Measurements from ENCODE around the gene REPIN1. TPM values are rescaled to one million over a fixed set of nuclear protein-coding genes. Genes with fewer than 3 reads are reported as not detected.

The REPIN1 gene
- total RNA-seq, 4 donors from 2014 or later = 66.8 to 143 (median 97.7) TPM

DNA sequence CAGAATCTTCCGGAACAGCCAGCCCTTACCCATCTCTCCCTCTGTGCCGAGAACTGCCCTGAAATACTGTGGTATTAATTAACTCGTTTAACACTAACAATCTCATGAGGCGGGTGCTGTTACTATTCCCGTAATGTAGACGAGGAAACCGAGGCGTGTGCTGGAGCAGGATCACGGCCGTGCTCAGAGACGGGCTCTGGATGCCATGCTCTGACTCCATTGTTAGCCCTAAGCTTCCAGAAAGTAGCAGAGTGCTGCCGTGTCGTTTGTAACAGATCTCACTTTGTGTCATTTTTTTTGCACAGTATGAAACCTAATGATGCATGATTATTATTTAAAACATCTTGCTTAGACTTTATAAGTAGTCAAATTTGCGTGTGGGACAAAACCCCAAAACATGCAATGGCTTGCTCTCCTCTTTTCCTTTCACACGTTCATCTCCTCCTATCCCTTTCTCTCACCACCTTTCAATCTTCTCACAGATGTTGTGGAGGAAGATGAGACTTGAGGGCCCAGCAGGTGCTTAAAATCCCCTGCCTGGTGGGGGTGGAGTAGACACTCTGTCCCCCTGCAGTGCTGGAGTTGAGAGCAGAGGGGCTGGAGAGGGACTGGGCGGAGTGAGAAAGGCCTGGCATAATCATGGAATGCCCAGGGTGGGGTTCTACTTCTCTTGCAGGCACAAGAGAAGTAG, 44.8 kb upstream of the REPIN1 start:
- DNase-seq (ENCODE audit: extremely low spot score) = no peak
- no peaks in the 10 kb centered on the region for H3K9me3 ChIP-seq
- H3K27ac ChIP-seq (replicated peaks in 1 of 4) = peak overlapping the region; percentile 85 to 91 (median 88)
- TF ChIP-seq, protein P1, sequence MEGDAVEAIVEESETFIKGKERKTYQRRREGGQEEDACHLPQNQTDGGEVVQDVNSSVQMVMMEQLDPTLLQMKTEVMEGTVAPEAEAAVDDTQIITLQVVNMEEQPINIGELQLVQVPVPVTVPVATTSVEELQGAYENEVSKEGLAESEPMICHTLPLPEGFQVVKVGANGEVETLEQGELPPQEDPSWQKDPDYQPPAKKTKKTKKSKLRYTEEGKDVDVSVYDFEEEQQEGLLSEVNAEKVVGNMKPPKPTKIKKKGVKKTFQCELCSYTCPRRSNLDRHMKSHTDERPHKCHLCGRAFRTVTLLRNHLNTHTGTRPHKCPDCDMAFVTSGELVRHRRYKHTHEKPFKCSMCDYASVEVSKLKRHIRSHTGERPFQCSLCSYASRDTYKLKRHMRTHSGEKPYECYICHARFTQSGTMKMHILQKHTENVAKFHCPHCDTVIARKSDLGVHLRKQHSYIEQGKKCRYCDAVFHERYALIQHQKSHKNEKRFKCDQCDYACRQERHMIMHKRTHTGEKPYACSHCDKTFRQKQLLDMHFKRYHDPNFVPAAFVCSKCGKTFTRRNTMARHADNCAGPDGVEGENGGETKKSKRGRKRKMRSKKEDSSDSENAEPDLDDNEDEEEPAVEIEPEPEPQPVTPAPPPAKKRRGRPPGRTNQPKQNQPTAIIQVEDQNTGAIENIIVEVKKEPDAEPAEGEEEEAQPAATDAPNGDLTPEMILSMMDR (IDR thresholded peaks at IDR 0.05) = no peak
- no peak for TF ChIP-seq POLR2A (IDR thresholded peaks at IDR 0.05; ENCODE audit: low read depth)
- no peak for TF ChIP-seq POLR2AphosphoS5 (IDR thresholded peaks at IDR 0.05)
- TF ChIP-seq EP300 (IDR thresholded peaks at IDR 0.05) = no peak
- H3K4me1 ChIP-seq = peaks cover 0 to 34% (median 29%) of the 10 kb centered on the region in 4 donors
- WGBS = 14% methylated on average over 16 of the region's 16 CpGs
- no peaks in the 10 kb centered on the region for H3K27me3 ChIP-seq
- H3K36me3 ChIP-seq = peaks cover 0 to 35% (median 10%) of the 10 kb centered on the region in 4 donors
- H3K4me3 ChIP-seq = peak overlapping the region; percentile 80 to 97 (median 88)
- intact Hi-C loops (cut with DNase I) = no loop called here

DNA sequence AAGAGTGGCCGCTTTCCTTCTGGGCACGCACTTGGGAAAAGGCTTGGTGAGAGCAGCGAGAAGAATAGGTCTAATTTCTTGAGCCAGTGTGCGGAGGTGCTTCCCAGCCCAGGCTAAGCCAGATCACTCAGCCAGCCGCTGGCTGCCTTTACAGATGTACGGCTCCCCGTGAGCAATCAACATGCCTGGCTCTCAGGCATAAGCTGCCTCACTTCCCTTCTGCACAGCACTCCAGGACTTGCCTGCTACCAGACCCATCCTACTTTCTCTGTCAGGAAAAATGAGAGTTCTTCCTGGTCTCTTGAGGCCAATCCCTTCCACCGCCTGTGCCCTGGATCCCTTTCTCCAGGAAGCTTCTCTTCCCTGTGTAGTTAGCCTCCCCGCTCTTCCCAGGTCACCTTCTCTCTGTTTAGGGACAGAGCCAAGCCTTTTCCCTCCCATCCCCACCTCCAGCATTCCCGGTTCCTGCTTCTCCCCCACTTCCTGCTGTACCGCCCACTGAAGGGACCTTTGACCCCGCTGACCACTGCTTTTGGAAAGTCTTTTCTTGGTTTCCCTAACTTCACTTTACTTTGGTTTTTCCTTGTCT, 44.2 kb upstream of the REPIN1 start:
- Histone ChIP-seq H3K4me3 (peak overlapping the region in 3 of 4 donors; percentile 80 to 97 (median 87)), H3K4me1 (peaks cover 0 to 34% (median 29%) of the 10 kb centered on the region in 4 donors), H3K36me3 (peaks cover 0 to 41% (median 13%) of the 10 kb centered on the region in 4 donors), H3K9me3 (no peaks in the 10 kb centered on the region), H3K27me3 (no peaks in the 10 kb centered on the region), H3K27ac (replicated peaks in 1 of 4) (peak overlapping the region; percentile 85 to 91 (median 88))
- WGBS = 76% methylated on average over 12 of the region's 12 CpGs
- DNase-seq (ENCODE audit: extremely low spot score) = no peak
- TF ChIP-seq, protein P1 (IDR thresholded peaks at IDR 0.05) = no peak
- no peak for TF ChIP-seq EP300 (IDR thresholded peaks at IDR 0.05)
- TF ChIP-seq POLR2AphosphoS5 (IDR thresholded peaks at IDR 0.05) = no peak
- TF ChIP-seq POLR2A (IDR thresholded peaks at IDR 0.05; ENCODE audit: low read depth) = no peak
- intact Hi-C loops (cut with DNase I) = no loop called here

DNA sequence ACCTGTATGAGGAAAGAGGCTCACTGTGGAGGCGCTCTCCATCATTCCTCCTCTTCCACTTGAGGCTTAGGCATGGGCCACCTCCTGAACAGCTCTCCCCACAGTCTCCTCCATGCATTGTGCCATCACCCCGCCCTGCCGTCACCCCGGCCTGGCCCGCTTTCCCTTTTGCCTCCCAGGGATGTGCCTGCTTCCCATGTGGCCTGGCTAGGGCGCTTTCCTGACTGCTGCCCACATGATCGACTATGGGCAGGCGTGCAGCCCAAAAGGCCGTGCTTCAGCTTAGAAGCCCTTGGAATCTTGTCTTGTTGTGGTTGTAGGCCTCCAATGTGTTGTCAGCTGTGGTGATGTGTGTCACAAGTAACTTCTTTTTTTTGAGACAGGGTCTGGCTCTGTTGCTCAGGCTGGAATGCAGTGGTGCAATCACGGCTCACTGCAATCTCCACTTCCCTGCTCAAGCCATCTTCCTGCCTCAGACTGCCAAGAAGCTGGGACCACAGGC, 43.5 kb upstream of the REPIN1 start:
- intact Hi-C loops (cut with DNase I) = no loop called here
- 79% methylated on average over 10 of the region's 10 CpGs for WGBS
- no peak for DNase-seq (ENCODE audit: extremely low spot score)

DNA sequence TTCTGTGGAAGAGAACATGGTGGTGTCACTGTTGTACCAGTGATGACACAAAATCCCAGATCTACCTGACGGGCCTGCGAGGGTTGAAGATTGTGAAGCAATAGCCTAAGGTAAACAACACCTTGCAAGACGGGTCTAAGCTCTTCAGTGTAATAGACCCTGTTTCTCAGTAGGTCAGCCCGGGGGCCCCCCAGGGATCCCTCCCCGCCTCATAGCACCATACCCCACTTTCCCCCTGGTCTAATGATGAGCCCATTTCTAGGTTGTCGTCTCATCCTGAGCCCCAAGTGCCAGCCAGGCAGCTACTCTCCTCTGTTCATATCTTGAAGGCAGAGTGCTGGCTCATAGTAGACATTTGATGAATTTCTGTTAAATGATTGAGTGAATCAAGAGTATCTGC, 42.7 kb upstream of the REPIN1 start:
- no peak for TF ChIP-seq POLR2A (IDR thresholded peaks at IDR 0.05; ENCODE audit: low read depth)
- TF ChIP-seq EP300 (IDR thresholded peaks at IDR 0.05) = no peak
- no peak for TF ChIP-seq POLR2AphosphoS5 (IDR thresholded peaks at IDR 0.05)
- TF ChIP-seq, protein P1 (IDR thresholded peaks at IDR 0.05) = no peak
- no peak for DNase-seq (ENCODE audit: extremely low spot score)
- H3K36me3 ChIP-seq = peaks cover 3 to 55% (median 24%) of the 10 kb centered on the region in 4 donors
- WGBS = 91% methylated on average over 6 of the region's 6 CpGs
- H3K9me3 ChIP-seq = no peaks in the 10 kb centered on the region
- peaks cover 0 to 34% (median 29%) of the 10 kb centered on the region in 4 donors for H3K4me1 ChIP-seq
- intact Hi-C loops (cut with DNase I) = no loop called here
- H3K4me3 ChIP-seq = no peak overlapping the region
- H3K27ac ChIP-seq (replicated peaks in 1 of 4) = no peak overlapping the region
- no peaks in the 10 kb centered on the region for H3K27me3 ChIP-seq

More for the DNA sequence above, 43.5 kb upstream of the REPIN1 start:
- no peaks in the 10 kb centered on the region for H3K27me3 ChIP-seq
- H3K36me3 ChIP-seq = peaks cover 0 to 48% (median 20%) of the 10 kb centered on the region in 4 donors
- no peaks in the 10 kb centered on the region for H3K9me3 ChIP-seq
- peak overlapping the region in 1 of 4 donors; percentile 27 for H3K27ac ChIP-seq (replicated peaks in 1 of 4)
- peaks cover 0 to 34% (median 29%) of the 10 kb centered on the region in 4 donors for H3K4me1 ChIP-seq
- peak in 1 of 2 donors; percentile 13 for TF ChIP-seq POLR2AphosphoS5 (IDR thresholded peaks at IDR 0.05)
- no peak for TF ChIP-seq POLR2A (IDR thresholded peaks at IDR 0.05; ENCODE audit: low read depth)
- TF ChIP-seq EP300 (IDR thresholded peaks at IDR 0.05) = no peak
- H3K4me3 ChIP-seq = no peak overlapping the region

DNA sequence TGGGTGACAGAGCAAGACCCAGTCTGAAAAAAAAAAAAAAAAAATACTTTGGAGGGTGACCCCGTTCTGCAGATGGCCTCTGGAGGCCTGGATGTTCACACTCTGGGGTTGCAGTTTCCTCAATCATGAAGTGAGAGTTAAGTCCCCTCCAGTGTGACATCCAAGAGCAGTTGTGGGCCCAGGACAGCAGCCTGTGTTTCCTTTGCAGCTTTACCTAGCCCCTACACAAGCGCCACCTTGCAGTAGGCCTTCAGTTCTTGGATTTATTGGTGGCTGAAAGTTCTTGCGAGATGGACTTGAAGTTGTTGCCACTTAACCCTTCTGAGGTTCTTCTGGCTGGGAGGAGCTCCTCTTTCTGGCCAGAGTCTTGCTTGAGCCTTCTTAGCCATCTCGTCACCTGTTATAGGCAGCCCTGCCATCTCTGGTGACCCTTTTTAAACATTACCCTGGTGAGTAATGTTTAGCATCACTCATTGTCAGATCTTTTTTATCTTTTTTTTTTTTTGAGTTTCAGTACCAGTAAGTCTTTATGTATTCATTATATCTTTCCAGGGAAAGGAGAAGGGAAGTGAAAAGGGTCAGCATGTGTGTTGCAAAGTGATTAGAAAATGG, 41.9 kb upstream of the REPIN1 start:
- H3K4me1 ChIP-seq = peaks cover 0 to 34% (median 29%) of the 10 kb centered on the region in 4 donors
- intact Hi-C loops (cut with DNase I) = no loop called here
- no peaks in the 10 kb centered on the region for H3K9me3 ChIP-seq
- no peak overlapping the region for H3K27ac ChIP-seq (replicated peaks in 1 of 4)
- DNase-seq (ENCODE audit: extremely low spot score) = no peak
- 94% methylated on average over 4 of the region's 4 CpGs for WGBS
- no peak overlapping the region for H3K4me3 ChIP-seq
- H3K27me3 ChIP-seq = no peaks in the 10 kb centered on the region
- TF ChIP-seq EP300 (IDR thresholded peaks at IDR 0.05) (no peak), POLR2A (IDR thresholded peaks at IDR 0.05; ENCODE audit: low read depth) (no peak), POLR2AphosphoS5 (IDR thresholded peaks at IDR 0.05) (no peak)
- TF ChIP-seq, protein P1 (IDR thresholded peaks at IDR 0.05) = no peak
- peaks cover 4 to 61% (median 26%) of the 10 kb centered on the region in 4 donors for H3K36me3 ChIP-seq
